Mesenchymal stem cell (in vitro differentiated cells and primary cell): Measurements from ENCODE around the gene ABCA1.
"Not testable (repeated sequence)": the region's sequence is repeated elsewhere in the genome, so short reads cannot be mapped to it uniquely, and the experiment has no call there.

ENCODE experiments used
- DNase-seq: peaks from one replicate; pipeline ENCODE4 v3.0.0-alpha.2; 2013
- H2AFZ ChIP-seq: one replicate; pipeline ENCODE4 v1.6.1; 2013; ENCODE audit warnings: low read depth, mild to moderate bottlenecking, control low read depth, inconsistent platforms, low read length, moderate library complexity
- H2AK5ac ChIP-seq: 2 replicates; pipeline ENCODE4 v1.6.1; 2013; ENCODE audit warnings: low read length, moderate library complexity, mild to moderate bottlenecking, inconsistent platforms; ENCODE audit not compliant: severe bottlenecking
- H2BK120ac ChIP-seq: one replicate; pipeline ENCODE4 v1.6.1; 2013; ENCODE audit warnings: low read depth, mild to moderate bottlenecking, inconsistent platforms, low read length, moderate library complexity
- H2BK12ac ChIP-seq, 2 experiments: one replicate each; pipeline ENCODE4 v1.6.1; 2013; ENCODE audit warnings: inconsistent platforms in 2 of 2, low read length in 2 of 2, mild to moderate bottlenecking in 2 of 2, moderate library complexity in 2 of 2, control low read depth in 1 of 2
- H2BK15ac ChIP-seq: one replicate; pipeline ENCODE4 v1.6.1; 2013; ENCODE audit warnings: mild to moderate bottlenecking, low read depth, inconsistent platforms; ENCODE audit not compliant: poor library complexity, severe bottlenecking
- H2BK5ac ChIP-seq: 2 replicates; pipeline ENCODE4 v1.6.1; 2013; ENCODE audit warnings: low read depth, mild to moderate bottlenecking, low read length, control low read depth, inconsistent platforms; ENCODE audit not compliant: poor library complexity, severe bottlenecking
- H3K14ac ChIP-seq, 2 experiments: one replicate each; pipeline ENCODE4 v1.6.1; 2013; ENCODE audit warnings: inconsistent platforms in 2 of 2, low read length in 2 of 2, control low read depth in 1 of 2, mild to moderate bottlenecking in 1 of 2, moderate library complexity in 1 of 2
- H3K18ac ChIP-seq, 2 experiments: one replicate each; pipeline ENCODE4 v1.6.1; 2013; ENCODE audit warnings: inconsistent platforms in 2 of 2, low read length in 2 of 2, control low read depth in 1 of 2, low read depth in 1 of 2, mild to moderate bottlenecking in 1 of 2
- H3K23ac ChIP-seq, 2 experiments: one replicate each; pipeline ENCODE4 v1.6.1; 2013; ENCODE audit warnings: inconsistent platforms in 2 of 2, low read length in 2 of 2, mild to moderate bottlenecking in 2 of 2, moderate library complexity in 2 of 2, control low read depth in 1 of 2
- H3K27ac ChIP-seq: 2 replicates; pipeline ENCODE4 v1.5.1; 2013; ENCODE audit warnings: mild to moderate bottlenecking, moderate library complexity, low read length, control low read depth, inconsistent platforms; ENCODE audit not compliant: poor library complexity, severe bottlenecking
- H3K27me3 ChIP-seq, 2 experiments: 2 replicates each; pipeline versions ENCODE4 v1.6.1 to v1.7.0; 2013; ENCODE audit warnings: low read length in 2 of 2, mild to moderate bottlenecking in 2 of 2, moderate library complexity in 2 of 2, control low read depth in 1 of 2, inconsistent platforms in 1 of 2; ENCODE audit not compliant: control insufficient read depth in 1 of 2, insufficient read depth in 1 of 2
- H3K36me3 ChIP-seq, 2 experiments: 2 replicates each; pipeline versions ENCODE4 v1.6.1 to v1.7.0; 2013; ENCODE audit warnings: low read length in 2 of 2, control low read depth in 1 of 2, inconsistent platforms in 1 of 2, low read depth in 1 of 2, mild to moderate bottlenecking in 1 of 2; ENCODE audit not compliant: insufficient read depth in 2 of 2, control insufficient read depth in 1 of 2
- H3K4ac ChIP-seq, 2 experiments: one replicate each; pipeline ENCODE4 v1.6.1; 2013; ENCODE audit warnings: inconsistent platforms in 2 of 2, low read length in 2 of 2, mild to moderate bottlenecking in 2 of 2, moderate library complexity in 2 of 2, control low read depth in 1 of 2, low read depth in 1 of 2
- H3K4me1 ChIP-seq: 2 replicates; pipeline ENCODE4 v1.6.1; 2013; ENCODE audit warnings: low read depth, low read length, control low read depth; ENCODE audit not compliant: control insufficient read depth, insufficient read depth
- H3K4me2 ChIP-seq: 2 replicates; pipeline ENCODE4 v1.6.1; 2013; ENCODE audit warnings: low read length, mild to moderate bottlenecking, inconsistent platforms; ENCODE audit not compliant: poor library complexity, severe bottlenecking
- H3K4me3 ChIP-seq, 2 experiments: 2 replicates each; pipeline versions ENCODE4 v1.5.1 to v1.7.0; 2013; ENCODE audit warnings: low read length in 2 of 2, mild to moderate bottlenecking in 2 of 2, control low read depth in 1 of 2, low read depth in 1 of 2; ENCODE audit not compliant: insufficient read depth in 1 of 2
- H3K79me1 ChIP-seq: replicated peaks from 2 replicates; pipeline ENCODE4 v1.6.1; 2013; ENCODE audit warnings: mild to moderate bottlenecking, control low read depth, low read length, inconsistent platforms; ENCODE audit not compliant: poor library complexity, severe bottlenecking
- H3K9ac ChIP-seq: 2 replicates; pipeline ENCODE4 v1.7.0; 2013; ENCODE audit warnings: mild to moderate bottlenecking, low read length, moderate library complexity
- H3K9me3 ChIP-seq: 2 replicates; pipeline ENCODE4 v1.7.0; 2013; ENCODE audit warnings: mild to moderate bottlenecking, low read length; ENCODE audit not compliant: control insufficient read depth
- H4K8ac ChIP-seq: one replicate; pipeline ENCODE4 v1.6.1; 2013; ENCODE audit warnings: inconsistent platforms, mild to moderate bottlenecking, low read length, moderate library complexity
- H4K91ac ChIP-seq: one replicate; pipeline ENCODE4 v1.6.1; 2013; ENCODE audit warnings: mild to moderate bottlenecking, low read length, inconsistent platforms
- WGBS: methylation state at CpG from one replicate; pipeline ENCODE4 v1.1.7; 2013; ENCODE audit warnings: mixed read lengths; 5-methylcytosine and 5-hydroxymethylcytosine counted together

Gene ABCA1

GRCh38 chr9:104961238-104961637 lies 33.3 kb upstream of the ABCA1 start:
- H3K18ac ChIP-seq = peak overlapping the region in 1 of 2 experiments; percentile 62
- H2AK5ac ChIP-seq = no peak overlapping the region
- no peaks in the 10 kb centered on the region for H3K27me3 ChIP-seq
- H3K79me1 ChIP-seq = no peaks in the 10 kb centered on the region
- H3K9me3 ChIP-seq = no peaks in the 10 kb centered on the region
- H4K91ac ChIP-seq = no peak overlapping the region
- H2AFZ ChIP-seq = no peak overlapping the region
- H4K8ac ChIP-seq = no peak overlapping the region
- DNase-seq = peak; percentile 88
- no peak overlapping the region for H3K4me3 ChIP-seq
- no peak overlapping the region for H2BK12ac ChIP-seq
- H3K4me1 ChIP-seq = no peaks in the 10 kb centered on the region
- no peak overlapping the region for H3K27ac ChIP-seq
- no peak overlapping the region for H3K14ac ChIP-seq
- no peak overlapping the region for H2BK15ac ChIP-seq
- no peak overlapping the region for H3K9ac ChIP-seq
- H3K4ac ChIP-seq = no peak overlapping the region
- WGBS = 21% methylated on average over 4 of the region's 5 CpGs
- no peak overlapping the region for H3K23ac ChIP-seq
- H3K36me3 ChIP-seq = no peaks in the 10 kb centered on the region
- H2BK5ac ChIP-seq = no peak overlapping the region
- no peak overlapping the region for H2BK120ac ChIP-seq
- no peak overlapping the region for H3K4me2 ChIP-seq

DNA sequence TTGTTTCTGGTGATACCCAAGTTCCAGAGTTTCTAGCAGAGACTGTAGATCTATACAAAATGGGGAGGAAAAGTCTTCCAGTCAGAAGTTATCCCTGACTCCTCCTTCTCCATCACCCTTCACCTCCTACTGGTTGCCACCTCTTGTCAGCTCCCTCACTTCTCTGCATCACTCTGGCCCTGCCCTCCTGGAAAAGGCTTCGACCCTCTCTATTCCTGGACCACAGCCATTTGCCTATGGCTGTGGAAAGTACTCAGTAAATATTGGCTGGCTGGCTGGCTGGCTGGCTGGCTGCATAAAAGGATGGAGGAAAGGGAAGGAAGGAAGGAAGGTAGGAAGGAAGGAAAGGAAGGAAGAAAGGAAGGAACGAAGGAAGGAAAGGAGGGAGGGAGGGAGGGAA lies 32.7 kb upstream of the ABCA1 start:
- Histone ChIP-seq H3K9ac (no peak overlapping the region), H3K4ac (peak overlapping the region; percentile 15 to 82), H2BK120ac (no peak overlapping the region), H3K23ac (no peak overlapping the region), H3K79me1 (no peaks in the 10 kb centered on the region), H4K8ac (no peak overlapping the region), H2BK15ac (no peak overlapping the region), H3K4me1 (no peaks in the 10 kb centered on the region), H3K9me3 (no peaks in the 10 kb centered on the region), H2BK5ac (no peak overlapping the region), H3K27ac (no peak overlapping the region), H3K18ac (peak overlapping the region; percentile 45 to 51), H2BK12ac (peak overlapping the region; percentile 80 to 97), H3K4me3 (no peak overlapping the region), H2AK5ac (no peak overlapping the region), H4K91ac (no peak overlapping the region), H2AFZ (no peak overlapping the region), H3K14ac (peak overlapping the region in 1 of 2 experiments; percentile 48), H3K4me2 (no peak overlapping the region), H3K36me3 (no peaks in the 10 kb centered on the region), H3K27me3 (no peaks in the 10 kb centered on the region)
- WGBS = 73% methylated on average over 2 of the region's 2 CpGs
- DNase-seq = no peak

DNA sequence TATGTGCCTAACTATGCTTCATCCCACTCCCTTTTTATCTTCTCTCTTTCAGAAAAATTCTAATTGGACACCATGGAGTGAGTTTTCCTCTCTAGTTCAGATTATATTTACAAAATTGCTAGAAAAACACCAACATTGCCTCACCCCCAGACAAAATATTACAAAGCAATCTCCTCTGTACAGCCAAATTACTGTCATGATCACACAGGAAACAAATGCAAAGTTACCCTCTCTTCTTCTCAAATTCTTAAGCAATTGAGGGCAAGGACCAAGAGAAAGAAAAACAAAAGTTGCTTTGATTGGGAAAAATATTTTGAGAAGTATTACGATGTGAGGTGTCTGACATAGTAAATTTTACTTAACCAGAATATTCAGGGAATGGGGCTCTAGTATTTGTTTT lies 30.8 kb upstream of the ABCA1 start:
- 71% methylated on average over 1 of the region's 1 CpG for WGBS

DNA sequence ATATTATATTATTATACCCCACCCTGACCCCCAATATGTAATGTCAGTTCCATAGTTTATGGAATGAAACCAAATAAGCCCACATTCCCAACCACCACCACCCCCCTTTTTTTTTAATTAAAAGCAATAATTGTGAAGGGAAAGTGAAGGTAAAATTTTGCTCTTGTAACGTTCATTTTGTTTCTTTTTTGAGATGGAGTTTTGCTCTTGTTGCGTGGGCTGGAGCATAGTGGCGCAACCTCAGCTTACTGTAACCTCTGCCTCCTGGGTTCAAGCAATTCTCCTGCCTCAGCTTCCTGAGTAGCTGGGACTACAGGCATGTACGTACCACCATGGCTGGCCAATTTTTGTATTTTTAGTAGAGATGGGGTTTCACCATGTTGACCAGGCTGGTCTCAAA lies 30.1 kb upstream of the ABCA1 start:
- DNase-seq = not testable (repeated sequence)
- WGBS = 69% methylated on average over 4 of the region's 4 CpGs

More for the DNA sequence above, 30.8 kb upstream of the ABCA1 start:
- H3K27ac ChIP-seq = no peak overlapping the region
- DNase-seq = no peak
- no peak overlapping the region for H4K91ac ChIP-seq
- H3K4me2 ChIP-seq = no peak overlapping the region
- H3K14ac ChIP-seq = no peak overlapping the region
- H2AFZ ChIP-seq = no peak overlapping the region
- H3K9ac ChIP-seq = no peak overlapping the region
- no peak overlapping the region for H3K18ac ChIP-seq
- no peaks in the 10 kb centered on the region for H3K27me3 ChIP-seq
- H2BK5ac ChIP-seq = no peak overlapping the region
- H3K4ac ChIP-seq = no peak overlapping the region
- H3K4me1 ChIP-seq = no peaks in the 10 kb centered on the region
- H2BK15ac ChIP-seq = no peak overlapping the region
- no peak overlapping the region for H3K4me3 ChIP-seq
- H3K9me3 ChIP-seq = no peaks in the 10 kb centered on the region
- H3K79me1 ChIP-seq = no peaks in the 10 kb centered on the region
- H4K8ac ChIP-seq = no peak overlapping the region
- H3K36me3 ChIP-seq = no peaks in the 10 kb centered on the region
- H2BK12ac ChIP-seq = no peak overlapping the region
- no peak overlapping the region for H3K23ac ChIP-seq
- no peak overlapping the region for H2BK120ac ChIP-seq
- H2AK5ac ChIP-seq = no peak overlapping the region

More for the DNA sequence above, 30.1 kb upstream of the ABCA1 start:
- H3K4ac ChIP-seq, H3K4me2 ChIP-seq, H3K27ac ChIP-seq, H3K36me3 ChIP-seq, H2BK15ac ChIP-seq, H2BK120ac ChIP-seq, H3K4me1 ChIP-seq, H4K91ac ChIP-seq, H2BK5ac ChIP-seq, H3K9me3 ChIP-seq, H2AK5ac ChIP-seq, H3K9ac ChIP-seq, H3K23ac ChIP-seq, H2BK12ac ChIP-seq, H3K18ac ChIP-seq, H2AFZ ChIP-seq, H3K4me3 ChIP-seq, H3K14ac ChIP-seq, H4K8ac ChIP-seq, H3K79me1 ChIP-seq, H3K27me3 ChIP-seq: not testable (repeated sequence)
